Heart left ventricle (tissue), 13 donors: ENCODE results near the gene NIF3L1.

Experiments used
- POLR2A ChIP-seq, 2 donors: fragments of 450-650 bp; IDR thresholded peaks; one replicate each; pipeline ENCODE4 v1.6.1; 2017; ENCODE audit warnings: antibody characterized with exemption in 2 of 2, mild to moderate bottlenecking in 2 of 2, moderate library complexity in 2 of 2
- TF ChIP-seq, protein P1 (sequence below), 12 donors: fragments of 200-600 bp; sonication (generic) in 4 of 12; IDR thresholded peaks; one replicate each; pipeline versions ENCODE4 v1.5.0 to v1.8.0; 2018 to 2022; ENCODE audit warnings: antibody characterized with exemption in 12 of 12, mild to moderate bottlenecking in 5 of 12
- donor health status: ischemic (EF 13 %, LVEDD 7.1; RV severe dilation, severe dysfunction).
- donor health status: DM: no; HTN: yes; CAD: no.
- donor health status: DM: no; HTN: no; CAD: no.
- donor health status: ischemic (EF 25% LVEDD 6.9; RV normal size, moderate dysfunction).
- donor health status: ischemic (EF 25% LVEDD 5.7; RV mildly dilated, moderate dysfunction).
- donor health status: ischemic (EF 35%, LVEDD 5.7; RV mildly dilated, moderate dysfunction).
- donor health status: nonischemic (EF 11% LVEDD 7.7; RV severe dilation, severe dysfunction).
- donor health status: DM: yes; HTN: yes; CAD: no.
- donor health status: PGD.
- donor health status: ischemic (EF 29% LVEDD 5.4; RV normal size, mild dysfunction).
- donor health status: nonischemic (EF 23%, LVEDD 6.1; RV moderate dilation, normal function).

DNA sequence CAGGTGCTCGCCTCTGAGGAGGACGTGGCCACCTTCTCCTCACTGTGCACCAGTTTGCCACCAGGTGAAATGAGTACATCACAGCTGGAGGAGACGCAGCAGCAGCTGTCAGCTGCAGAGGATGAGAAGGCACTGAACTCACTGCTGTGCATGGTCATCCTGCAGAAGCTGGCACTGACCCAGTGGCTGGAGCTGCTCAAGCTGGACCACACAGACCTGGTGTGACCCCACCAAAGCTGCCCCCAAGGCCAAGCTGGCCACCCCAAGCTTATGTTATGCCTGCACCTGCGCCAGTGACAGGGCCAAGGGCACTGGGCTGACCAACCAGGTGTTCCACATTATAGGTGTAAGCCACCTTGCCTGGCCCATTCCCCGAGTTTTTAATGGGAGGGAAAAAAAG lies 44.0 kb upstream of the NIF3L1 start:
- TF ChIP-seq, protein P1, sequence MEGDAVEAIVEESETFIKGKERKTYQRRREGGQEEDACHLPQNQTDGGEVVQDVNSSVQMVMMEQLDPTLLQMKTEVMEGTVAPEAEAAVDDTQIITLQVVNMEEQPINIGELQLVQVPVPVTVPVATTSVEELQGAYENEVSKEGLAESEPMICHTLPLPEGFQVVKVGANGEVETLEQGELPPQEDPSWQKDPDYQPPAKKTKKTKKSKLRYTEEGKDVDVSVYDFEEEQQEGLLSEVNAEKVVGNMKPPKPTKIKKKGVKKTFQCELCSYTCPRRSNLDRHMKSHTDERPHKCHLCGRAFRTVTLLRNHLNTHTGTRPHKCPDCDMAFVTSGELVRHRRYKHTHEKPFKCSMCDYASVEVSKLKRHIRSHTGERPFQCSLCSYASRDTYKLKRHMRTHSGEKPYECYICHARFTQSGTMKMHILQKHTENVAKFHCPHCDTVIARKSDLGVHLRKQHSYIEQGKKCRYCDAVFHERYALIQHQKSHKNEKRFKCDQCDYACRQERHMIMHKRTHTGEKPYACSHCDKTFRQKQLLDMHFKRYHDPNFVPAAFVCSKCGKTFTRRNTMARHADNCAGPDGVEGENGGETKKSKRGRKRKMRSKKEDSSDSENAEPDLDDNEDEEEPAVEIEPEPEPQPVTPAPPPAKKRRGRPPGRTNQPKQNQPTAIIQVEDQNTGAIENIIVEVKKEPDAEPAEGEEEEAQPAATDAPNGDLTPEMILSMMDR (IDR thresholded peaks at IDR 0.05), result no peak
- TF ChIP-seq POLR2A (IDR thresholded peaks at IDR 0.05), result no peak
